22Rv1 (cell line): ENCODE measurements around the gene PRPF8.

ENCODE experiments used
- ZFX ChIP-seq: fragments of 450-650 bp; IDR thresholded peaks from 2 replicates; pipeline ENCODE4 v1.6.1; 2017; ENCODE audit warnings: antibody characterized with exemption, borderline replicate concordance
- TF ChIP-seq, protein P1 (sequence below): fragments of 450-650 bp; IDR thresholded peaks from 2 replicates; pipeline ENCODE4 v1.5.1; 2017; ENCODE audit warnings: mild to moderate bottlenecking

- TF ChIP-seq, protein P1, sequence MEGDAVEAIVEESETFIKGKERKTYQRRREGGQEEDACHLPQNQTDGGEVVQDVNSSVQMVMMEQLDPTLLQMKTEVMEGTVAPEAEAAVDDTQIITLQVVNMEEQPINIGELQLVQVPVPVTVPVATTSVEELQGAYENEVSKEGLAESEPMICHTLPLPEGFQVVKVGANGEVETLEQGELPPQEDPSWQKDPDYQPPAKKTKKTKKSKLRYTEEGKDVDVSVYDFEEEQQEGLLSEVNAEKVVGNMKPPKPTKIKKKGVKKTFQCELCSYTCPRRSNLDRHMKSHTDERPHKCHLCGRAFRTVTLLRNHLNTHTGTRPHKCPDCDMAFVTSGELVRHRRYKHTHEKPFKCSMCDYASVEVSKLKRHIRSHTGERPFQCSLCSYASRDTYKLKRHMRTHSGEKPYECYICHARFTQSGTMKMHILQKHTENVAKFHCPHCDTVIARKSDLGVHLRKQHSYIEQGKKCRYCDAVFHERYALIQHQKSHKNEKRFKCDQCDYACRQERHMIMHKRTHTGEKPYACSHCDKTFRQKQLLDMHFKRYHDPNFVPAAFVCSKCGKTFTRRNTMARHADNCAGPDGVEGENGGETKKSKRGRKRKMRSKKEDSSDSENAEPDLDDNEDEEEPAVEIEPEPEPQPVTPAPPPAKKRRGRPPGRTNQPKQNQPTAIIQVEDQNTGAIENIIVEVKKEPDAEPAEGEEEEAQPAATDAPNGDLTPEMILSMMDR: no peak
- no peak for TF ChIP-seq ZFX
Observed at GRCh38 chr17:1686086-1686485, 1.4 kb upstream of the PRPF8 start.
